ENCODE data around the gene TMEM219.
"Not testable (repeated sequence)": the region's sequence is repeated elsewhere in the genome, so short reads cannot be mapped to it uniquely, and the experiment has no call there.

TMEM219 gene, protein sequence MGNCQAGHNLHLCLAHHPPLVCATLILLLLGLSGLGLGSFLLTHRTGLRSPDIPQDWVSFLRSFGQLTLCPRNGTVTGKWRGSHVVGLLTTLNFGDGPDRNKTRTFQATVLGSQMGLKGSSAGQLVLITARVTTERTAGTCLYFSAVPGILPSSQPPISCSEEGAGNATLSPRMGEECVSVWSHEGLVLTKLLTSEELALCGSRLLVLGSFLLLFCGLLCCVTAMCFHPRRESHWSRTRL

GRCh38 chr16:29961479-29962343 lies at the start of gene TMEM219:
Gene TMEM219 (plus strand): TSS chr16:29962079. CDS start chr16:29963144, 1,065 bp downstream.
- DNase-seq (ENCODE audit: low read depth): peak; percentile 75

- DNase-seq (ENCODE audit: low read depth): no peak
Measured at GRCh38 chr16:29912087-29912486, 49.8 kb upstream of the TMEM219 start.

DNA sequence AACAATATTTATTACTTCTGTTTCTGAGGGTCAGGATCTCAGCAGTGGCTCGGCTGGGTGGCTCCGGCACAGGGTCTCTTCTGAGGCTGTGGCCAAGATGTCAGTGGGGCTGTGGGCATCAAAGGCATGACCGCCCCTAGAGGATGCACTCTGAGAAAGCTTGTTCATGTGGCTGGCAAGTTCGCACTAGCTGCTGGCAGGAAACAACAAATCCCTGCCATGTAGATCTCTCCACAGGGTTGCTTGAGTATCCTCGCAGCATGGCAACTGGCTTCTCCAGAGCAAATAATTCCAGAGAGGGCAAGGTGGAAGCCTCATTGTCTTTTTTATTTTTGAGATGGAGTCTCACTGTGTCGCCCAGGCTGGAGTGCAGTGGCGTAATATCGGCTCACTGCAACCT lies 48.4 kb upstream of the TMEM219 start:
- DNase-seq (ENCODE audit: low read depth): no peak

GRCh38 chr16:29915590-29916247 lies 46.2 kb upstream of the TMEM219 start:
- no peak for DNase-seq (ENCODE audit: low read depth)

GRCh38 chr16:29916979-29917378 lies 44.9 kb upstream of the TMEM219 start:
- DNase-seq (ENCODE audit: low read depth): no peak

GRCh38 chr16:29920288-29921033 lies 41.4 kb upstream of the TMEM219 start:
- no peak for DNase-seq (ENCODE audit: low read depth)

- DNase-seq (ENCODE audit: low read depth): no peak
Measured at GRCh38 chr16:29921034-29921385, 40.9 kb upstream of the TMEM219 start.

DNA sequence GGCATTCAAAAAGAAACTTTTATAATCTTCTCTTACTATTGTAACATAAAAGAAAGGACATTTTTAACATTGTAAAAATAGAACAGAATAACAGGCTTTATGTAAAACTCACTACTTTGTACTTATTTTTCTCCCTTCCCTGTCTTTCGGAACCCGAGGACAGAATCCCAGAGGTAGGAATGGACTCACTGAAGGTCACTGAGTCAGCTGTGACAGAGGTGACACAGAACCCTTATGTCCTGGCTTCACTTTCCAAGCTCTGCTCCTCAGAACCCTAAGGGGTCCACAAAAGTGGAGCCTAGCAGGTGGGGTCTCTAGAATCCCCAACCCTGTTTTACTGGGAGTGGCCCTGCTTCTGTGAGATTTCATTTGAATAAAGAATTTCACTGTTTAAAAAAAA lies 39.6 kb upstream of the TMEM219 start:
- DNase-seq (ENCODE audit: low read depth): no peak

DNA sequence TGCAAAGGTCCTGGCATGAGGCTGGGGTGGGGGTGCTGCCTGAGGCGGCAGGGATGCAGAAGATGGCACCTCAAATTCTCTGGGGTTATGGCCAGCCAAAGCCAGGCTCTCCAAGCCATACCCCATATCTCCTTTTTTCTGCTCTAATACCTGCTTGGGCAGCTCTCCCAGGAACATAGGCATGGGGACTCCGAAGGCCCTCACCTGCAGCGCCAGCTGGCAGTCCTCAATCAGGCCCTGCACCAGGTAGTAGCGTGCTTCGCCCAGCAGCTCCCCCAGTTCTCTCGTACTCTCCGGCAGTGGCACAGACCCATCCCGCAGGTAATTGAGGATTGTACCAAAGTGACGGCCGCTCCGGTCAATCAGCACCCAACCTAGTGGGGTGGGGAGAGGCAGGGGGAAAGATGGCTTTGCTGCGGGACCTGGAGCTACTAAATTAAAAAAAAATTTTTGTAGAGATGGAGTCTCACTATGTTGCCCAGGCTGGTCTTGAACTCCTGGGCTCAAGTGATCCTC lies 38.8 kb upstream of the TMEM219 start:
- no peak for DNase-seq (ENCODE audit: low read depth)

DNA sequence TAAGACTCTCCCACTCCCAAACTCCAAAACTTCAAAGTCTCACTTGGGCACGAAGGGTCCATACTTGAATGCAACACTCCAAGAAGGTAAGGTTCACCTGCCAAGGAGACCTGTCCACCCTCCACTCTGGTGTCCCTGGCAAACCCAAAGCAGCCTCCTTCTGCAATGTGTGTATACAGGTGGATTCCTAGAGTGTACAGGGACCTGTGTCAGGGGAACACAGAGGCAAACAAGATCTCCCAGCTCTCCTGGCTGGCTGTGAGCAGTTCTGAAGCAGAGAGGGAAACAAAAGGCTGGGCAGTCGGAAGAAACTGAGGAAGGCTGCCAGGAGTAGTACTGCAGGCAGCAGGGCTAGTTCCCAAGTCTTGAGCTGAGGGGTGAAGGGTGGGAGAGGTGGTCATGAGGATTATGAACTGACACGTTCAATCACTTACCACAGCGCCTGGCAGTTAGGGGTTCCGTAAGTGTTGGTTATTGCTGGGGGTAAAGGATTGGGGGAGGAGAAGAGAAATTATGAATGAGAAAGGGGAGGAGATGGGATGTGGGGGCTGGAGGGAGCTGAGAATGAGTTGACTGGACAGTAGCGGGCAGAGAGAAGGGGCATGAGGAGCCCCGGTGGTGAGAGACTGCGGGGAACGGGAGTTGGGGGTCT lies 36.6 kb upstream of the TMEM219 start:
- DNase-seq (ENCODE audit: low read depth): no peak

DNA sequence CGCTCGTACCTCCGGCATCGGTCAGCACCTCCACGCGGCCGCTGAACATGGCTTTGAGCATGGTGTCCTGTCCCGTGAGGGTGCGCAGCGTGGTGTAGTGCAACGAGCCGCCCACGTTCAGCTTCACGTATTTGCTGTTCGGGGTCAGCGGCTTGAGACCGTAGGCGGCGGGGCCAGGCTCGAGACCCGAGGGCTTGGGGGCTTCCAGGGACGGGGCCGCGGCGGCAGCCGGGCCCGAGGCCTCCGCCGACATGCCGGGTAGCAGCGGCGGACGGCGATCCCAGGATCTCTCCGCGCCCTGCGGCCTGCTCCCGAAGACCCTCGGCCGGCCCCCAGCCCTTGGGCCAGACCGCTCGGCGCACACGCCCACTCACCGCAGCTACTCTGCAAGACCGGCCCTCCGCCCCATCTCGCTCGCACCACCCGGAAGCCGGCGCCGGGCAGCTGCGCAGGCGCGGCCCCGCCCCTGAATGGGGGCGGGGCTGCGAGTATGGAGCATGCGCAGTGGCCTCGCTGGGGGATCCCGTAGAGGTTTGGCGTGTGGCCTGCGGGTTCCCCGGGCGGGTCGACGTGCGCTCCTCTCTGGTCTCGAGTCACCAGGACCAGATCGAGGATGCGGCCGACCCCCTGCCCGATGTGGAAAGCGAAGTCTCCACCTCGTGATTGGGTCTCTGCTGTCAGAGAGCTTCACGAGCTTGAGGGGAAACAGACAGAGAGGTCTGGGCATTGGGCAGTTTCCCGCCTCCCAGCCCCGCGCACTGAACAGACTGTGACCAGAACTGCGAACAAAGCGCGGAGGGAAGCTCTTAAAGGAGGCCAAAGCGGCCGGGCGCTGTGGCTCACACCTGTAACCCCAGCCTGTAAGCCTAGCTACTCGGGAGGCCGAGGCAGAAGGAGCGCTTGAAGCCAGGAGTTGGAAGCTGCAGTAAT lies 35.8 kb upstream of the TMEM219 start, which contains the start of gene KCTD13:
KCTD13 (minus strand) TSS at position 446 of the 930 bp plus-strand sequence; CDS start at position 253, 193 bp downstream.
- peak; percentile 47 for DNase-seq (ENCODE audit: low read depth)

DNA sequence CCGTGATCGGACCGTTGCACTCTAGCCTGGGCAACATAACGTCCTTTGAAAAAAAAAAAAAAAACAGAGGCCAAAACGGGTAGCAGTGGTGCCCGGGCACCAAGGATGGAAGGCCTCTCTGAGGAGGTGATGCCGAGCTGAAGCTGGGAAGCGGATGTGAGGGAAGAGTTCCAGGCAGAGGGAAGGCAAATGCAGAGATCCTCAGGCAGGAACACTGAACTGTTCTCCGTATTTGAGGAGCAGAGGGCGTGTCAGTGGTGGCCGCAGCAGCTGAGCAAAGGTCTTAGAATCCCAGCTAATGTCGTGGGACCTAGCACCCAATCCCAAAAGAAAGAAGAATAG lies 35.2 kb upstream of the TMEM219 start:
- DNase-seq (ENCODE audit: low read depth): no peak

GRCh38 chr16:29927070-29927905 lies 34.6 kb upstream of the TMEM219 start:
- DNase-seq (ENCODE audit: low read depth): no peak

DNA sequence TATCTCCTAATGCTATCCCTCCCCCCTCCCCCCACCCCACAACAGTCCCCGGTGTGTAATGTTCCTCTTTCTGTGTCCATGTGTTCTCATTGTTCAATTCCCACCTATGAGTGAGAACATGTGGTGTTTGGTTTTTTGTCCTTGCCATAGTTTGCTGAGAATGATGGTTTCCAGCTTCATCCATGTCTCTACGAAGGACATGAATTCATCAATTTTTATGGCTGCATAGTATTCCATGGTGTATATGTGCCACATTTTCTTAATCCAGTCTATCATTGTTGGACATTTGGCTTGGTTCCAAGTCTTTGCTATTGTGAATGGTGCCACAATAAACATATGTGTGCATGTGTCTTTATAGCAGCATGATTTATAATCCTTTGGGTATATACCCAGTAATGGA lies 30.1 kb upstream of the TMEM219 start:
- DNase-seq (ENCODE audit: low read depth): not testable (repeated sequence)

DNA sequence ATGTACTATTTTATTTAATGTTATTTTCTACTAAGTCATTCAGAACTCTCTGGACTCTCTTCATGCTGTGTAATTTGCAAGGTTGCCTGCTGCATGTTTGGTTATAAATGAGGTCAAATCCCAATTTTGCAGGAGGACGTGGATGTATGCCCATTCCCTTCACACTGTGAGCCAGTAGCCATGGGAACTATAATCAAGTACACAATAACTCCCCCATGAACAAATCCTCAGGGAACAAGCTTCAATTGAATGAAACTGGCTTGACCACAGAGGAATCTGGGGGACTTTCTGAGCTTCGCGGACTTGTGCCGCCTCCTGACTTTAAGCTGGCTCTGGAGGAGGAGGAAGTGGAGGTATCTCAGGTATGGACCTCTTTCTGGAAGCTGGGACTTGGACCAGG lies 21.2 kb upstream of the TMEM219 start:
- no peak for DNase-seq (ENCODE audit: low read depth)

DNA sequence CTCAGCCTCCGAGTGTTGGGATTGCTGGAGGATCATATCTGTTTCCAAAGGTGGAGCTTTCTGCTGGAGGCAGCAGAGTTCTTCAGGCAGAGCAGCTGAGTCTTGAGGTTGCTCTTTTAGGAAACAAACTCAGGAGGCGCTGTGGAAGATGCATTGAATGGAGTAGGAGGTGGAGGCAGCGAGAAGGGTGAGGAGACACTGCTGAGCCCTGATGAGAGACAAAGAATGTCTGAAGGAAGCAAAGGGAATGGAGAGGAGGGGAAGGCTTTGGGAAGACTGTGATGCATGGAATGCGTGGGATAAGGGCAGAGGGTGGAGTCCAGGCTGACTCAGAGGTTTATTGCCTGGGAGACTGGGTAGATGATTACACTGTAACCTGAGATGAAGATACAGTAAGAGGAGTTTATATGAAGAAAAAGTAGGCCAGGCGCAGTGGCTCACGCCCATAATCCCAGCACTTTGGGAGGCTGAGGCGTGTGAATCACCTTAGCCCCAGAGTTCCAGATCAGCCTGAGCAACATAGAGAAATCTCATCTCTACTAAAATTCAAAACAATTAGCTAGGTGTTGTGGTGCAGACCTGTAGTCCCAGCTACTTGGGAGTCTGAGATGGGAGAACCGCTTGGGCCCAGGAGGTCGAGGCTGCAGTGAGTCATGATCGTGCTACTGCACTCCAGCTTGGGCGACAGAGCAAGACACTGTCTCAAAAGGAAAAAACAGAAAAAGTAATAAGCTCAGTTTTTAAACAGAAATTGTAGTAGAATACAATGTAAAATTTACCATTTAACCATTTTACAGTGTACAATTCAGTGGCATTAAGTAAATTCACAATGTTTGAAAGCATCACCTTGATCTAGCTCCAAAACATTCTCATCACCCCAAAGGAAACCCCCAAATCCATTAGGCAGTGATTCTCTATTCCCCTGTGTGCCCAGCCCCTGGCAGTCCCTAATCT lies 17.8 kb upstream of the TMEM219 start:
- DNase-seq (ENCODE audit: low read depth): peak; percentile 98

DNA sequence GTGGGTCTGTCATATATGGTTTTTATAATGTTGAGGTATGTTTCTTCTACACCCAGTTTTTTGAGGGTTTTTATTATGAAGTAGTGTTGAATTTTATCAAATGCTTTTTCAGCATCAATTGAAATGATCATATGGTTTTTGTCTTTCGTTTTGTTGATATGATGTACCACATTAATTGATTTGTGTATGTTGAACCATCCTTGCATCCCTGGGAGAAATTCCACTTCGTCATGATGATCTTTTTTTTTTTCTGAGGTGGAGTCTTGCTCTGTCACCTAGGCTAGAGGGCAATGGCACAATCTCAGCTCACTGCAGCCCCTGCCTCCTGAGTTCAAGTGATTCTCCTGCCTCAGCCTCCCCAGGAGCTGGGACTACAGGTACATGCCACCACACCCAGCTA lies 14.0 kb upstream of the TMEM219 start:
- DNase-seq (ENCODE audit: low read depth): no peak

- DNase-seq (ENCODE audit: low read depth): no peak
Measured at GRCh38 chr16:29950806-29951461, 10.9 kb upstream of the TMEM219 start.
